GM23338 (cell line): ENCODE results near the gene ZNF689. TPM values are rescaled to one million over a fixed set of nuclear protein-coding genes. Genes with fewer than 3 reads are reported as not detected.

Source experiments
- ATAC-seq: fragments of 200-7000 bp; cut with Tn5 transposase; 3 replicates; pipeline ENCODE4 v1.9.1; 2020
- DNase-seq: peaks from one replicate; pipeline ENCODE4 v3.0.0-alpha.2; 2015; ENCODE audit warnings: low spot score
- H2AFZ ChIP-seq: fragments of 200-600 bp; sonication (generic); 2 replicates; pipeline ENCODE4 v1.8.0; 2016; ENCODE audit warnings: antibody characterized with exemption, mild to moderate bottlenecking, moderate library complexity
- H3F3A ChIP-seq: fragments of 200-600 bp; sonication (generic); replicated peaks from 2 replicates; pipeline ENCODE4 v1.8.0; 2017; ENCODE audit warnings: antibody characterized with exemption, mixed run types, low read depth
- H3K27ac ChIP-seq: fragments of 200-600 bp; sonication (generic); 2 replicates; pipeline ENCODE4 v1.6.1; 2016; ENCODE audit warnings: low read depth
- H3K27me3 ChIP-seq: fragments of 200-600 bp; sonication (generic); 2 replicates; pipeline ENCODE4 v1.8.0; 2016; ENCODE audit warnings: mild to moderate bottlenecking, mixed run types, moderate library complexity; ENCODE audit not compliant: insufficient read depth
- H3K36me3 ChIP-seq: fragments of 200-600 bp; sonication (generic); 2 replicates; pipeline ENCODE4 v1.8.0; 2016; ENCODE audit warnings: mild to moderate bottlenecking; ENCODE audit not compliant: insufficient read depth
- H3K4me1 ChIP-seq: fragments of 200-600 bp; sonication (generic); 2 replicates; pipeline ENCODE4 v1.8.0; 2016; ENCODE audit warnings: mild to moderate bottlenecking, moderate library complexity; ENCODE audit not compliant: insufficient read depth
- H3K4me2 ChIP-seq: fragments of 200-600 bp; sonication (generic); 2 replicates; pipeline ENCODE4 v1.7.1; 2017; ENCODE audit warnings: mixed run types
- H3K4me3 ChIP-seq: fragments of 200-600 bp; sonication (generic); 2 replicates; pipeline ENCODE4 v1.6.1; 2016; ENCODE audit warnings: mixed run types
- H3K79me2 ChIP-seq: fragments of 200-600 bp; sonication (generic); replicated peaks from 2 replicates; pipeline ENCODE4 v1.8.0; 2017; ENCODE audit warnings: mild to moderate bottlenecking; ENCODE audit not compliant: insufficient read depth
- H3K9me2 ChIP-seq: fragments of 200-600 bp; sonication (generic); 2 replicates; pipeline ENCODE4 v1.8.0; 2017; ENCODE audit not compliant: insufficient read depth
- H4K20me1 ChIP-seq: fragments of 200-600 bp; sonication (generic); replicated peaks from 2 replicates; pipeline ENCODE4 v1.8.0; 2017; ENCODE audit warnings: mild to moderate bottlenecking; ENCODE audit not compliant: insufficient read depth
- H3K27ac Mint-ChIP-seq: 2 replicates; pipeline ENCODE4 v1.8.0; 2020; ENCODE audit warnings: inconsistent platforms, mild to moderate bottlenecking, moderate library complexity, mixed read lengths
- H3K27me3 Mint-ChIP-seq: 3 replicates; pipeline ENCODE4 v1.8.0; 2022; ENCODE audit warnings: low read depth, mild to moderate bottlenecking, moderate library complexity, mixed read lengths, inconsistent platforms; ENCODE audit not compliant: insufficient read depth, poor library complexity
- H3K36me3 Mint-ChIP-seq: 3 replicates; pipeline ENCODE4 v1.8.0; 2021; ENCODE audit warnings: low read depth, mild to moderate bottlenecking, inconsistent platforms, moderate library complexity, mixed read lengths
- H3K4me1 Mint-ChIP-seq: 3 replicates; pipeline ENCODE4 v1.8.0; 2020; ENCODE audit warnings: mild to moderate bottlenecking, inconsistent platforms, mixed read lengths
- H3K4me3 Mint-ChIP-seq: 3 replicates; pipeline ENCODE4 v1.8.0; 2021; ENCODE audit warnings: moderate library complexity, mild to moderate bottlenecking, inconsistent platforms, mixed read lengths
- H3K9me3 Mint-ChIP-seq: 3 replicates; pipeline ENCODE4 v1.8.0; 2020; ENCODE audit warnings: moderate library complexity, mild to moderate bottlenecking, inconsistent platforms, mixed read lengths
- EZH2 ChIP-seq: fragments of 200-600 bp; sonication (generic); IDR thresholded peaks from one replicate; pipeline ENCODE4 v1.8.0; 2017; ENCODE audit warnings: antibody characterized with exemption, mild to moderate bottlenecking, low read depth; ENCODE audit not compliant: unreplicated experiment
- EZH2phosphoT487 ChIP-seq: fragments of 200-600 bp; sonication (generic); IDR thresholded peaks from one replicate; pipeline ENCODE4 v1.8.1; 2018; ENCODE audit warnings: antibody characterized with exemption; ENCODE audit not compliant: unreplicated experiment
- STAT1 ChIP-seq: IDR thresholded peaks from one replicate; pipeline ENCODE4 v1.6.1; 2016; ENCODE audit warnings: antibody characterized with exemption; ENCODE audit not compliant: unreplicated experiment
- ZNF331 ChIP-seq: fragments of 250-450 bp; sonication (Bioruptor Pico); IDR thresholded peaks from 2 replicates; pipeline ENCODE4 v1.5.0; 2020; ENCODE audit warnings: low read depth, mild to moderate bottlenecking, moderate library complexity
- ZNF462 ChIP-seq: fragments of 250-450 bp; sonication (Bioruptor Pico); IDR thresholded peaks from 2 replicates; pipeline ENCODE4 v1.5.0; 2020; ENCODE audit warnings: mild to moderate bottlenecking, moderate library complexity
- polyA plus RNA-seq: library from polyadenylated mRNA; unstranded; fragments of >200 nt; fragmentation: Nextera tagmentation; extraction: Ambion mirVana; gene quantifications from 2 replicates; pipeline ENCODE4 v1.2.1, GENCODE V29; 2016
- total RNA-seq: library from RNA; depleted of rRNA; stranded (reverse); fragments of >200 nt; shearing (Covaris generic); gene quantifications from 2 replicates; pipeline ENCODE4 v1.2.3, GENCODE V29; 2014
- TF ChIP-seq, protein P1 (sequence below): IDR thresholded peaks from 2 replicates; pipeline ENCODE4 v1.6.1; 2016; ENCODE audit warnings: antibody characterized with exemption
- TF ChIP-seq, protein P2 (sequence below), 2 experiments: fragments of 200-600 bp in 1 of 2; sonication (generic) in 1 of 2; conservative IDR thresholded peaks; 2 replicates each; pipeline versions ENCODE4 v1.5.1 to v1.6.1; 2016 to 2017; ENCODE audit warnings: antibody characterized with exemption in 2 of 2, low read depth in 2 of 2, mild to moderate bottlenecking in 2 of 2, moderate library complexity in 1 of 2

Gene ZNF689
- total and polyA plus RNA-seq, 2 experiments from 2014 or later = 5.3 to 16.7 TPM

GRCh38 chr16:30606004-30606403, 4.2 kb downstream of the ZNF689 start (continued):
- no peak for TF ChIP-seq ZNF462 (CRISPR knock-in tag)
- TF ChIP-seq EZH2phosphoT487 = no peak
- no peak for TF ChIP-seq EZH2

DNA sequence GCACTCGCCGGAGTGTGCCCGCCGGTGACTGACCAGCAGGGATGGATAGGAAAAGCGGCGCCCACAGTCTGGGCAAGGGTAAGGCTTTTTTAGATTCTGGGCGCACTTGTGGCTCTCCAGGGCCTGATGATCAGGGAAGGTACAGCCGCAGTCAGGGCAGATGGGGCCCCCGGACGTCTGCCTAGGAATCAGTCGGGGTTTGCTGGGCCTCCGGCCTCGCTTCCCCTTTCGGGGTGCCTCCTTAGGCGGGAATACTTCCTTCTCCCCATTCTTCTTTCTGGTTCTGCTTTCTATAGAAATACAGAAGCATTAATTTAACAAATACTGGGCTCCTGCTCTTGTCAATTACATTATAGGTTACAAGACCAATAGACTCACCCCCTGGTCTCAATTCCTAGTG, 5.0 kb downstream of the ZNF689 start:
- Histone ChIP-seq H3K9me2 (no peaks in the 10 kb centered on the region), H3K36me3 (0 out of 2 replicates have a peak, but pooled peaks cover 19% of the 10 kb centered on the region), H3K4me3 (no peak overlapping the region), H3K27ac (no peak overlapping the region), H3F3A (peaks cover 2% of the 10 kb centered on the region; the same call in 1 of the 2 replicates), H3K4me1 (0 out of 2 replicates have a peak, but pooled peaks cover 6% of the 10 kb centered on the region), H3K4me2 (no peak overlapping the region), H3K27me3 (no peaks in the 10 kb centered on the region), H2AFZ (no peak overlapping the region), H4K20me1 (peaks cover 10% of the 10 kb centered on the region; the same call in 1 of the 2 replicates), H3K79me2 (0 out of 2 replicates have a peak, but pooled peaks cover 15% of the 10 kb centered on the region)
- DNase-seq (no peak), ATAC-seq (no peak)
- no peak overlapping the region for H3K4me3 Mint-ChIP-seq
- peaks cover 56% of the 10 kb centered on the region for H3K36me3 Mint-ChIP-seq
- H3K27me3 Mint-ChIP-seq = peaks cover 6% of the 10 kb centered on the region
- no peaks in the 10 kb centered on the region for H3K4me1 Mint-ChIP-seq
- H3K9me3 Mint-ChIP-seq = no peaks in the 10 kb centered on the region; the same call in 2 of the 3 replicates
- no peak for TF ChIP-seq STAT1
- TF ChIP-seq, protein P1, sequence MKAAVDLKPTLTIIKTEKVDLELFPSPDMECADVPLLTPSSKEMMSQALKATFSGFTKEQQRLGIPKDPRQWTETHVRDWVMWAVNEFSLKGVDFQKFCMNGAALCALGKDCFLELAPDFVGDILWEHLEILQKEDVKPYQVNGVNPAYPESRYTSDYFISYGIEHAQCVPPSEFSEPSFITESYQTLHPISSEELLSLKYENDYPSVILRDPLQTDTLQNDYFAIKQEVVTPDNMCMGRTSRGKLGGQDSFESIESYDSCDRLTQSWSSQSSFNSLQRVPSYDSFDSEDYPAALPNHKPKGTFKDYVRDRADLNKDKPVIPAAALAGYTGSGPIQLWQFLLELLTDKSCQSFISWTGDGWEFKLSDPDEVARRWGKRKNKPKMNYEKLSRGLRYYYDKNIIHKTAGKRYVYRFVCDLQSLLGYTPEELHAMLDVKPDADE = no peak
- TF ChIP-seq, protein P2, sequence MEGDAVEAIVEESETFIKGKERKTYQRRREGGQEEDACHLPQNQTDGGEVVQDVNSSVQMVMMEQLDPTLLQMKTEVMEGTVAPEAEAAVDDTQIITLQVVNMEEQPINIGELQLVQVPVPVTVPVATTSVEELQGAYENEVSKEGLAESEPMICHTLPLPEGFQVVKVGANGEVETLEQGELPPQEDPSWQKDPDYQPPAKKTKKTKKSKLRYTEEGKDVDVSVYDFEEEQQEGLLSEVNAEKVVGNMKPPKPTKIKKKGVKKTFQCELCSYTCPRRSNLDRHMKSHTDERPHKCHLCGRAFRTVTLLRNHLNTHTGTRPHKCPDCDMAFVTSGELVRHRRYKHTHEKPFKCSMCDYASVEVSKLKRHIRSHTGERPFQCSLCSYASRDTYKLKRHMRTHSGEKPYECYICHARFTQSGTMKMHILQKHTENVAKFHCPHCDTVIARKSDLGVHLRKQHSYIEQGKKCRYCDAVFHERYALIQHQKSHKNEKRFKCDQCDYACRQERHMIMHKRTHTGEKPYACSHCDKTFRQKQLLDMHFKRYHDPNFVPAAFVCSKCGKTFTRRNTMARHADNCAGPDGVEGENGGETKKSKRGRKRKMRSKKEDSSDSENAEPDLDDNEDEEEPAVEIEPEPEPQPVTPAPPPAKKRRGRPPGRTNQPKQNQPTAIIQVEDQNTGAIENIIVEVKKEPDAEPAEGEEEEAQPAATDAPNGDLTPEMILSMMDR (conservative IDR thresholded peaks at IDR 0.05; ENCODE audit: low read depth in 2 of 2) = no peak
- TF ChIP-seq ZNF331 (CRISPR knock-in tag) = no peak
- no peak overlapping the region for H3K27ac Mint-ChIP-seq
